GM13976 (cell line): ENCODE measurements around the gene CCDC120.

ENCODE experiments used
- DNase-seq: peaks from one replicate; pipeline ENCODE4 v3.0.0; 2012; ENCODE audit warnings: low spot score
- in situ Hi-C: fragments of 300-500 bp; cut with MboI; formaldehyde crosslinking; loops from one replicate; pipeline ENCODE4 v1.12.0; 2022; ENCODE audit warnings: low sequenced_read_pairs, mixed read lengths, inconsistent platforms; ENCODE audit not compliant: unreplicated experiment
- TF ChIP-seq, protein P1 (sequence below): IDR thresholded peaks from 2 replicates; pipeline ENCODE4 v1.5.1; 2012; ENCODE audit warnings: borderline replicate concordance, mild to moderate bottlenecking; ENCODE audit not compliant: insufficient read depth; ENCODE audit errors: extremely low read depth, missing control alignments, control extremely low read depth

The CCDC120 gene

DNA sequence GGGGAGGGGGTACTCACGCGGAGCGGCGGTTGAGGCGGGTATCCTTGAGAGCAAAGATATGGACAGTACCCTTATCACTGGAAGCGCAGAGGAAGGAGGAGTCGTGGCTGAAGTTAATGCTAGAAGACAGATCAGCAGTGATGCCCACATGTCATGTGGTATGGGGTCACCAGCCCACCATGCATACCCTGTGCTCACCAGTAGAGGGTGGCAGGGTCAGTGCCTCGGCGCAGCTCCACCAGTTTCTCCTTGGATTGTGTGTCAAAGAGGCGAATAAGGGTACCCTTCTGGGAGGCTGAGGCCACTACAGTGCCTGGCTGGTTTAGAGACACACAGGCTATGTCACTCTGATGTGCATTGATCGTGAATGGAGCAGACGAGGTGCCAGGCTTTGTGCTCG is 16.5 kb downstream of the CCDC120 start:
- TF ChIP-seq, protein P1, sequence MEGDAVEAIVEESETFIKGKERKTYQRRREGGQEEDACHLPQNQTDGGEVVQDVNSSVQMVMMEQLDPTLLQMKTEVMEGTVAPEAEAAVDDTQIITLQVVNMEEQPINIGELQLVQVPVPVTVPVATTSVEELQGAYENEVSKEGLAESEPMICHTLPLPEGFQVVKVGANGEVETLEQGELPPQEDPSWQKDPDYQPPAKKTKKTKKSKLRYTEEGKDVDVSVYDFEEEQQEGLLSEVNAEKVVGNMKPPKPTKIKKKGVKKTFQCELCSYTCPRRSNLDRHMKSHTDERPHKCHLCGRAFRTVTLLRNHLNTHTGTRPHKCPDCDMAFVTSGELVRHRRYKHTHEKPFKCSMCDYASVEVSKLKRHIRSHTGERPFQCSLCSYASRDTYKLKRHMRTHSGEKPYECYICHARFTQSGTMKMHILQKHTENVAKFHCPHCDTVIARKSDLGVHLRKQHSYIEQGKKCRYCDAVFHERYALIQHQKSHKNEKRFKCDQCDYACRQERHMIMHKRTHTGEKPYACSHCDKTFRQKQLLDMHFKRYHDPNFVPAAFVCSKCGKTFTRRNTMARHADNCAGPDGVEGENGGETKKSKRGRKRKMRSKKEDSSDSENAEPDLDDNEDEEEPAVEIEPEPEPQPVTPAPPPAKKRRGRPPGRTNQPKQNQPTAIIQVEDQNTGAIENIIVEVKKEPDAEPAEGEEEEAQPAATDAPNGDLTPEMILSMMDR, result no peak
- DNase-seq, result no peak
- in situ Hi-C loops, result no loop called here

DNA sequence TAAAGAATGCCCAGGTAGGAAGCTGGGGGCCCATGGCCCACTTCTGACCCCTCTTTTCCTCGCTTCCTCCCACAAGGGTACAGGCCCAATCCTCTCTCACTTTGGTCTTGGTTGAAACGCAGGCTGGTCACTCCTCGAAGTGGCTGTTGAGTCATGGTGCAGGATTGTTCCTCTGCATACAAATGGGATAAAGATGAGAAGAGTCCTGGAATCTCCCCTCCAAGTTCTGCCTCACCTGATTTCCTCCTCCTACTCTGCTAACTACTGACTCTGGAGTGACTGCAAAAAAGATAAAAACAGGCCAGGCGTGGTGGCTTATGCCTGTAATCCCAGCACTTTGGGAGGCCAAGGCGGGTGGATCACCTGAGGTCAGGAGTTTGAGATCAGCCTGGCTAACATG is 19.1 kb downstream of the CCDC120 start:
- in situ Hi-C loops, result no loop called here
- TF ChIP-seq, protein P1, result no peak

DNA sequence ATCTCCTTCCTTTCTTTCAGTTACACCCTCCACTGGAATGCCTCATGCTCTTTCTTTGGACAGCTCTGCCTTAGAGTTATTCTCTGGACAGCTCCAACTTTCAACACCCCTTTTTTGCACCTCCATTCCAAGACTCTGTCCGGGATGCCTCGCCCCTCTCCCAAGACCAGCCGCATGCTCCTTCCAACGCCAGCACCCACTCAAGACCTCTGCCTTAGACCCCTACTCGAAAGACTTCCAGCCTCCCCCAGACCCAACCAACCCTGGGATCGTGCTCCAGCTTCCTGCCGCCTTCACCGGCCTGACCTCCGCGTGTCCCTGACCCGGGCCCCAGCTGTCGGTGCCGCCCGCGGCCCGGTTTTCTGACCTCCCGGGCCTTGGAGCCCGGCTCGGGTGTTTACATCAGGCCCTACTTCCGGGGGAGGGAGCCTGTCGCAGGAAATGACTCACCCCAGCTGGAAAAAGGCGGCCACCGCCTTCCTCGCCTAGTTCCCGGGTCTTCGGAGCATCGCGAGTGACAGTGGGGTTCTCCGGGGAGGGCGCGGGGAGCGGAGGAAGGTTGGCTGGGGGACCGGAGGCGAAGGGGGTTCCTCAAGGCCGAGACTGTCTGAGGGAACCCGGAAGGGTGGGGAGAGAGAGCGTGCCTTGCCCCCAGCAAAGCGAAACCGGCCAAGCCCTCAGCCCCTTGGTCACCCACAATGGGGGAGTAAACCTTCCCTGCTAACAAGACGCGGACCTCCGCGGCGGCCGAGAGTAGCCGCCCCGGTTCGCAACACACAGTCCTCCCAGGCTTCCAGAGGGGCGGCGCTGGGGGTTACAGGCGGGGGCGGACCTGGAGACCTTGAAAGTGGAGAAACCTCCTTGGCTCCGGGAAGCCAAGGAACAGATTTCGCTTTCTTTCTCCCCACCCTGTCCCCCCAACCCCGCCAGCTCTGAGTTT is 21.0 kb downstream of the CCDC120 start, which contains the start of gene WDR45:
Gene WDR45 (minus strand): TSS at position 399 of the 940 bp plus-strand sequence. CDS start 1,792 bp downstream, outside the sequence.
- TF ChIP-seq, protein P1, result no peak

More for the DNA sequence above, 19.1 kb downstream of the CCDC120 start:
- DNase-seq, result no peak

DNA sequence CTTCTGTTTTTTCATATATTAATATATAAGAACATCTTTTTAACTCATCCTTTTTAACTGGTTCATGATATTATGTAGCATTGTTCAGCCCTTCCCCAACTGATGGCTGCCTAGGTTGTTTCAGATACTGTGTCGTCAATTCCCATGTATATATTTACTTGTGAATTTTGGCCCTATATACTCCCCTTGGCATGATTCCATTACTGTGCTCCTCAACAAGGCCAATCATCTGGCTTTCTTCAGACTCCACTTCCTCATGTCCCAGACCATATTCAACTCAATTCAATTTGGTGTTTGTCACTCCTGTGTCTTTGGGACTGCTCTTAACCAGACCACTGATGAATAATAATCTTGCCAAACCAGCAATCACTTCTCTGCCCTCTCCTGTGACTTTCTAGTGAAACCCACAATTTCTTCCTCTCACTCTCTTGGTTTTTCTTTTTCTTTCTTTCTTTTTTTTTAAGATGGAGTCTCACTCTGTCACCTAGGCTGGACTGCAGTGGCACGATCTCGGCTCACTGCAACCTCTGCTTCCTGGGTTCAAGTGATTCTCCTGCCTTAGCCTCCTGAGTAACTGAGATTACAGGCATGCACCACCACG is 23.6 kb downstream of the CCDC120 start:
- no peak for DNase-seq
- in situ Hi-C loops, result no loop called here
- TF ChIP-seq, protein P1, result no peak

More for the DNA sequence above, 21.0 kb downstream of the CCDC120 start, which contains the start of gene WDR45:
- peak; percentile 84 for DNase-seq
- in situ Hi-C loops, result no loop called here

DNA sequence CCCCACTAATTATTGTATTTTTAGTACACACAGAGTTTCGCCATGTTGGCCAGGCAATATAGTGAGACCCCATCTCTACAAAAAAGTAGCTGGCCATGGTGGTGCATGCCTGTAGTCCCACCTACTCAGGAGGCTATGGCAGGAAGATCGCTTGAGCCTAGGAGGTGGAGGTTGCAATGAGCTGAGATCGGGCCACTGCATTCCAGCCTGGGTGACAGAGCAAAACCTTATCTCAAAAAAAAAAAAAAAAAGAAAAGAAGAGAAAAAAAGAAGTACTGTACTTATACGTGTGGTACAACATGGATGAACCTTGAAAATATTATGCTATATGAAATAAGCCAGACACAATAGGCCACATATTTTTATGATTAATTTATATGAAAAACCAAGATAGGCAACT is 30.8 kb downstream of the CCDC120 start:
- in situ Hi-C loops, result no loop called here
- TF ChIP-seq, protein P1, result no peak
- no peak for DNase-seq

DNA sequence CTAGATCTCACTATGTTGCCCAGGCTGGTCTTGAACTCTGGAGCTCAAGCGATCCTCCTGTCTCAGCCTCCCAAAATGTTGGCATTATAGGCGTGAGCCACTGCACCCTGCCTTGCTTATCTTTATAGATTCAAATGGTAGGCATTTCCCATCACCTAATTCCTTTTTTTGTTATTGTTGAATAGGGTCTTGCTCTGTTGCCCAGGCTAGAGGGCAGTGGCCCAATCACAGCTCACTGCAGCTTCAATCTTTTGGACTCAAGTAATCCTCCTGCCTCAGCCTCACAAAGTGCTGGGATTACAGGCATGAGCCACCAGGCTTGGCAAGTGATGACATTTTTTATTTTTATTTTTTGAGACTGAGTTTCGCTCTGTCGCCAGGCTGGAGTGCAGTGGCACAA is 37.6 kb downstream of the CCDC120 start:
- no peak for DNase-seq
- TF ChIP-seq, protein P1, result no peak
- in situ Hi-C loops, result no loop called here
